Heart left ventricle (tissue), 16 donors: ENCODE measurements around the gene FOXO1. TPM values are rescaled to one million over a fixed set of nuclear protein-coding genes. Genes with fewer than 3 reads are reported as not detected.

ENCODE experiments used
- ATAC-seq, 4 donors: fragments of 200-7000 bp; cut with Tn5 transposase; one replicate each; pipeline ENCODE4 v1.9.1; 2020 to 2022; ENCODE audit warnings: moderate library complexity in 4 of 4, mild to moderate bottlenecking in 3 of 4, moderate number of reproducible peaks in 1 of 4
- DNase-seq, 5 donors: peaks; one replicate each; pipeline ENCODE4 v3.0.0-alpha.2; 2020
- H3K27ac ChIP-seq, 12 donors: fragments of 200-600 bp; sonication (generic) in 4 of 12; one replicate each; pipeline versions ENCODE4 v1.5.0 to v1.8.0; 2016 to 2022; ENCODE audit warnings: mild to moderate bottlenecking in 2 of 12
- H3K27me3 ChIP-seq, 9 donors: fragments of 200-600 bp; sonication (generic) in 2 of 9; one replicate each; pipeline versions ENCODE4 v1.5.1 to v1.8.0; 2016 to 2022; ENCODE audit warnings: mild to moderate bottlenecking in 3 of 9
- H3K36me3 ChIP-seq, 9 donors: fragments of 200-600 bp; sonication (generic) in 2 of 9; one replicate each; pipeline versions ENCODE4 v1.5.0 to v1.8.0; 2018 to 2022; ENCODE audit warnings: mild to moderate bottlenecking in 2 of 9
- H3K4me1 ChIP-seq, 12 donors: fragments of 200-600 bp; sonication (generic) in 4 of 12; one replicate each; pipeline versions ENCODE4 v1.5.0 to v1.8.0; 2016 to 2022; ENCODE audit warnings: mild to moderate bottlenecking in 3 of 12
- H3K4me3 ChIP-seq, 12 donors: fragments of 200-600 bp; sonication (generic) in 4 of 12; one replicate each; pipeline versions ENCODE4 v1.5.0 to v1.8.0; 2017 to 2022; ENCODE audit warnings: mild to moderate bottlenecking in 9 of 12, moderate library complexity in 4 of 12
- H3K9me3 ChIP-seq, 12 donors: fragments of 200-600 bp; sonication (generic) in 4 of 12; one replicate each; pipeline versions ENCODE4 v1.5.0 to v1.8.0; 2016 to 2022; ENCODE audit warnings: mild to moderate bottlenecking in 1 of 12
- CTCF ChIP-seq, 12 donors: fragments of 200-600 bp; sonication (generic) in 4 of 12; IDR thresholded peaks; one replicate each; pipeline versions ENCODE4 v1.5.0 to v1.8.0; 2018 to 2022; ENCODE audit warnings: antibody characterized with exemption in 12 of 12, mild to moderate bottlenecking in 5 of 12
- POLR2A ChIP-seq, 2 donors: fragments of 450-650 bp; IDR thresholded peaks; one replicate each; pipeline ENCODE4 v1.6.1; 2017; ENCODE audit warnings: antibody characterized with exemption in 2 of 2, mild to moderate bottlenecking in 2 of 2, moderate library complexity in 2 of 2
- WGBS, 4 donors: extraction: QIAGEN DNeasy Blood & Tissue Kit in 2 of 4; methylation state at CpG; one replicate each; pipeline versions ENCODE4 v1.1.5 to v1.1.7; 2013 to 2018; 5-methylcytosine and 5-hydroxymethylcytosine counted together
- intact Hi-C, 10 donors: fragments of 100-400 bp; cut with DNase I; formaldehyde crosslinking; loops; one replicate each; pipeline versions ENCODE4 v1.11.1 to v1.14.2; 2022
- polyA plus RNA-seq, 2 donors: library from polyadenylated mRNA; stranded (reverse); fragments of 200-250 nt; gene quantifications; one replicate each; pipeline ENCODE4 v1.2.3, GENCODE V29; 2013
- total RNA-seq, 9 donors: library from RNA; depleted of rRNA in 2 of 9; stranded (reverse); fragments of >200 nt in 2 of 9; fragmentation: NEBNext Ultra II Directional in 3 of 9; extraction: Animal tissue kit (Norgen Biotek cat#: 25700) in 3 of 9; gene quantifications; one replicate each; pipeline versions ENCODE4 v1.1.0 to v1.2.4, GENCODE V29; 2016 to 2023
- donor health status: ischemic (EF 13 %, LVEDD 7.1; RV severe dilation, severe dysfunction).
- donor health status: healthy with polysubstance abuse.
- donor health status: DM: no; HTN: yes; CAD: no.
- donor health status: DM: no; HTN: no; CAD: no.
- donor health status: ischemic (EF 25% LVEDD 6.9; RV normal size, moderate dysfunction).
- donor health status: ischemic (EF 25% LVEDD 5.7; RV mildly dilated, moderate dysfunction).
- donor health status: healthy.
- donor health status: DM: yes; HTN: yes; CAD: no.
- donor health status: ischemic (EF 35%, LVEDD 5.7; RV mildly dilated, moderate dysfunction).
- donor health status: nonischemic (EF 11% LVEDD 7.7; RV severe dilation, severe dysfunction).
- donor health status: DM: yes; HTN: yes; CAD: no.
- donor health status: PGD.
- donor health status: ischemic (EF 29% LVEDD 5.4; RV normal size, mild dysfunction).
- donor health status: nonischemic (EF 23%, LVEDD 6.1; RV moderate dilation, normal function).

FOXO1 gene
- total and polyA plus RNA-seq, 11 donors = 2.6 to 26.8 (median 17.2) TPM

GRCh38 chr13:40569024-40569350 lies 97.5 kb downstream of the FOXO1 start:
- no peaks in the 10 kb centered on the region for H3K36me3 ChIP-seq
- no peaks in the 10 kb centered on the region for H3K9me3 ChIP-seq
- 33 to 55% (median 45%) methylated on average over 3 of the region's 3 CpGs for WGBS, 4 donors
- peak overlapping the region in 8 of 12 donors; percentile 6 to 52 (median 36) for H3K27ac ChIP-seq
- H3K4me3 ChIP-seq = no peak overlapping the region
- intact Hi-C loops = loop anchor here in 3 of 10 donors (10.0 kb wide), 4 partner anchors 74 to 374 kb away; partner anchors contain the start of gene FOXO1 (in 1 of the 3)
- H3K27me3 ChIP-seq = no peaks in the 10 kb centered on the region
- ATAC-seq (peak in 2 of 4 donors; percentile 24 to 31), DNase-seq (no peak)
- TF ChIP-seq CTCF (IDR thresholded peaks at IDR 0.05) (no peak), POLR2A (IDR thresholded peaks at IDR 0.05) (no peak)
- H3K4me1 ChIP-seq = peaks cover 10 to 85% (median 56%) of the 10 kb centered on the region in 12 donors

GRCh38 chr13:40568246-40569023 lies 98.0 kb downstream of the FOXO1 start:
- TF ChIP-seq CTCF (IDR thresholded peaks at IDR 0.05) (no peak), POLR2A (IDR thresholded peaks at IDR 0.05) (no peak)
- intact Hi-C loops = loop anchor here in 3 of 10 donors (10.0 kb wide), 4 partner anchors 74 to 374 kb away; partner anchors contain the start of gene FOXO1 (in 1 of the 3)
- Histone ChIP-seq H3K27ac (peak overlapping the region in 9 of 12 donors; percentile 6 to 52 (median 36)), H3K4me3 (no peak overlapping the region), H3K36me3 (no peaks in the 10 kb centered on the region), H3K9me3 (no peaks in the 10 kb centered on the region), H3K4me1 (peaks cover 10 to 85% (median 58%) of the 10 kb centered on the region in 12 donors), H3K27me3 (no peaks in the 10 kb centered on the region)
- DNase-seq (no peak), ATAC-seq (no peak)
- 49 to 57% (median 53%) methylated on average over 10 of the region's 10 CpGs for WGBS, 4 donors

GRCh38 chr13:40566811-40567210 lies 99.6 kb downstream of the FOXO1 start:
- Histone ChIP-seq H3K27ac (no peak overlapping the region), H3K4me1 (peaks cover 10 to 89% (median 63%) of the 10 kb centered on the region in 12 donors), H3K36me3 (no peaks in the 10 kb centered on the region), H3K27me3 (no peaks in the 10 kb centered on the region), H3K4me3 (no peak overlapping the region), H3K9me3 (no peaks in the 10 kb centered on the region)
- TF ChIP-seq CTCF (IDR thresholded peaks at IDR 0.05) (no peak), POLR2A (IDR thresholded peaks at IDR 0.05) (no peak)
- no peak for ATAC-seq
- 46 to 80% (median 69%) methylated on average over 2 of the region's 2 CpGs for WGBS, 4 donors
- intact Hi-C loops = loop anchor here in 3 of 10 donors (10.0 kb wide), 4 partner anchors 72 to 372 kb away; partner anchors contain the start of gene FOXO1 (in 1 of the 3)
- no peak for DNase-seq
